Uterus (tissue), 4 donors: ENCODE results near the gene SELENOK. TPM values are rescaled to one million over a fixed set of nuclear protein-coding genes. Genes with fewer than 3 reads are reported as not detected.

Experiments used
- DNase-seq, 2 donors: peaks; one replicate each; pipeline ENCODE4 v3.0.0-alpha.2; 2019 to 2020
- H3K27ac ChIP-seq, 2 donors: fragments of 200-600 bp; sonication (generic); 1 replicate in 1 of 2; 2 replicates in 1 of 2; pipeline ENCODE4 v1.5.1; 2016 to 2018
- H3K27me3 ChIP-seq, 2 donors: fragments of 200-600 bp; sonication (generic); one replicate each; pipeline ENCODE4 v1.5.1; 2018 to 2019; ENCODE audit warnings: control low read depth in 1 of 2
- H3K36me3 ChIP-seq, 2 donors: fragments of 200-600 bp; sonication (generic); one replicate each; pipeline ENCODE4 v1.5.1; 2019; ENCODE audit warnings: control low read depth in 1 of 2
- H3K4me1 ChIP-seq, 2 donors: fragments of 200-600 bp; sonication (generic); one replicate each; pipeline ENCODE4 v1.5.1; 2018 to 2019; ENCODE audit warnings: control low read depth in 1 of 2
- H3K4me3 ChIP-seq, 2 donors: fragments of 200-600 bp; sonication (generic); 1 replicate in 1 of 2; 2 replicates in 1 of 2; pipeline ENCODE4 v1.5.1; 2018 to 2019; ENCODE audit warnings: mild to moderate bottlenecking in 1 of 2
- H3K9me3 ChIP-seq, 2 donors: fragments of 200-600 bp; sonication (generic); one replicate each; pipeline ENCODE4 v1.5.1; 2019; ENCODE audit warnings: control low read depth in 1 of 2
- POLR2A ChIP-seq, 2 donors: fragments of 450-650 bp; IDR thresholded peaks; one replicate each; pipeline ENCODE4 v1.6.1; 2016; ENCODE audit warnings: antibody characterized with exemption in 2 of 2, mild to moderate bottlenecking in 1 of 2, moderate library complexity in 1 of 2
- intact Hi-C: fragments of 100-400 bp; cut with DNase I; formaldehyde crosslinking; loops from one replicate; pipeline ENCODE4 v1.15.1; 2023; ENCODE audit warnings: low total_unique reads
- total RNA-seq, 4 donors: library from RNA; depleted of rRNA in 3 of 4; stranded (reverse); fragments of >200 nt in 3 of 4; gene quantifications; one replicate each; pipeline versions ENCODE4 v1.1.0 to v1.2.4, GENCODE V29; 2014 to 2023
- TF ChIP-seq, protein P1 (sequence below), 4 experiments: fragments of 200-600 bp in 2 of 4; fragments of 450-650 bp in 2 of 4; sonication (generic) in 2 of 4; IDR thresholded peaks; one replicate each; pipeline ENCODE4 v1.5.1; 2016 to 2019; ENCODE audit warnings: antibody characterized with exemption in 4 of 4, mild to moderate bottlenecking in 2 of 4, moderate library complexity in 1 of 4
- donor health status: DM: yes; HTN: yes; CAD: no.

Gene SELENOK
- total RNA-seq, 4 donors from 2014 or later: 15.3 to 132 (median 54.0) TPM

DNA sequence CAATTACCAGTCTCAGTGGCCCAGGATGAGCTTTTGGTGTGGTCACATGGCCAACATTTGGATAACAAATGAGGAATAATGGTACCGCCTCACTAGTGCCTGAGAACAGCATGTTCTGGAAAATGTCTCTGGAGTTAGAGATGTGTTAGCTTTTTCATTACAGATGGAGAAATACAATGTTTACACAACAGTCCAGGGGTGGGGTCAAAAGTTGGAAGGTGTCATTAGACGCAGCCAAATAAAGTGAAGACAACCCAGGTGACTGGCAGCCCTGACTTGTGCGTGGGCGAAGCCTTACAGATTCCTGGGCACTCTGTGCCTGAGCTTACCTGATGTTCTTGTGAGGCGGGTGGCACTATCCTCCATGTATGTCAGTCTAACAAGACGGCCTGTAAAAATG, 32.5 kb downstream of the SELENOK start:
- no peak overlapping the region for H3K27ac ChIP-seq
- H3K36me3 ChIP-seq: no peaks in the 10 kb centered on the region
- intact Hi-C loops: no loop called here

DNA sequence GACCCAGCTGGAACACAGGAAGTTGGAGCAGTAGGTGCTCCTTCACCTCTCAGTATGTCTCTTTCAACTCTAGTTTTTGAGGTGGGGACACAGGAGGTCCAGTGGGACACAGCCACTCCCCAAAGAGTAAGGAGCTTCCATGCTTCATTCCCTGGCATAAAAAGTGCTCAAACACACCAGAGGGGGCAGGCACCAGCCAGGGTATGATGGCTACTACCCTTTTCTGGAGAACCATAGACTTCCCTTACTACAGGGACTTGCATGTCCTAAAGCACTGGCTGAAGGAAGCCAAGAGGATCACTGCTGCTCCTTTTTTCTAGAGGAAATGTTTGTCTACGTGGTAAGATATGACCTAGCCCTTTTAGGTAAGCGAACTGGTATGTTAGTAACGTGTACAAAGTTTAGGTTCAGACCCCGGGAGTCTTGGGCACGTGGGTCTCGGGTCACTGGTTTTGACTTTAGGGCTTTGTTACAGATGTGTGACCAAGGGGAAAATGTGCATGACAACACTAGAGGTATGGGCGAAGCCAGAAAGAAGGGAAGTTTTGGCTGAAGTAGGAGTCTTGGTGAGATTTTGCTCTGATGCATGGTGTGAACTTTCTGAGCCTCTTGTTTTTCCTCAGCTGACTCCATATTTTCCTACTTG, 33.4 kb downstream of the SELENOK start:
- H3K4me3 ChIP-seq: no peak overlapping the region
- intact Hi-C loops: no loop called here
- no peak overlapping the region for H3K27ac ChIP-seq
- H3K4me1 ChIP-seq: no peaks in the 10 kb centered on the region
- no peak for TF ChIP-seq POLR2A (IDR thresholded peaks at IDR 0.05)
- TF ChIP-seq, protein P1, sequence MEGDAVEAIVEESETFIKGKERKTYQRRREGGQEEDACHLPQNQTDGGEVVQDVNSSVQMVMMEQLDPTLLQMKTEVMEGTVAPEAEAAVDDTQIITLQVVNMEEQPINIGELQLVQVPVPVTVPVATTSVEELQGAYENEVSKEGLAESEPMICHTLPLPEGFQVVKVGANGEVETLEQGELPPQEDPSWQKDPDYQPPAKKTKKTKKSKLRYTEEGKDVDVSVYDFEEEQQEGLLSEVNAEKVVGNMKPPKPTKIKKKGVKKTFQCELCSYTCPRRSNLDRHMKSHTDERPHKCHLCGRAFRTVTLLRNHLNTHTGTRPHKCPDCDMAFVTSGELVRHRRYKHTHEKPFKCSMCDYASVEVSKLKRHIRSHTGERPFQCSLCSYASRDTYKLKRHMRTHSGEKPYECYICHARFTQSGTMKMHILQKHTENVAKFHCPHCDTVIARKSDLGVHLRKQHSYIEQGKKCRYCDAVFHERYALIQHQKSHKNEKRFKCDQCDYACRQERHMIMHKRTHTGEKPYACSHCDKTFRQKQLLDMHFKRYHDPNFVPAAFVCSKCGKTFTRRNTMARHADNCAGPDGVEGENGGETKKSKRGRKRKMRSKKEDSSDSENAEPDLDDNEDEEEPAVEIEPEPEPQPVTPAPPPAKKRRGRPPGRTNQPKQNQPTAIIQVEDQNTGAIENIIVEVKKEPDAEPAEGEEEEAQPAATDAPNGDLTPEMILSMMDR (IDR thresholded peaks at IDR 0.05): no peak
- H3K27me3 ChIP-seq: no peaks in the 10 kb centered on the region
- no peak for DNase-seq
- H3K36me3 ChIP-seq: no peaks in the 10 kb centered on the region
- H3K9me3 ChIP-seq: no peaks in the 10 kb centered on the region

More for the DNA sequence above, 32.5 kb downstream of the SELENOK start:
- DNase-seq: no peak
- no peak for TF ChIP-seq POLR2A (IDR thresholded peaks at IDR 0.05)
- H3K27me3 ChIP-seq: no peaks in the 10 kb centered on the region
- no peak overlapping the region for H3K4me3 ChIP-seq
- no peaks in the 10 kb centered on the region for H3K4me1 ChIP-seq
- H3K9me3 ChIP-seq: no peaks in the 10 kb centered on the region

DNA sequence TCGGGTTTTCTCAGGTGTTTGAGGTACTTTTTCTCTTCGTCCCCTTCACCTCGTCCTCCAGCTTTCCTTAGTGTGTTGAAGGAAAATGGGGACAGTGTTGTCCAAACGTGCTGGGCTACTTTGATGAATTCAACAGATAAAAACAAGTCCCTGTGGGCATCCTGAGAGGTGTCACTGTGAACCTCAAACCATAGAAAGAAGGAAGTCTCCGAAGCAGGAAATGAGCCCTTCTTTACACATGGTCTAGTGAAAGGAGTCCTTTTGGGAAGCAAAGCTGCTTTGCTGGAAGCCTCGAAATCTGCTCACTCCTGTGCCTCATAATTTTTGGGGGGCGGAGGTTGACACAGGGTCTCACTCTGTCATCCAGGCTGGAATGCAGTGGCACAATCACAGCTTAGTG, 34.7 kb downstream of the SELENOK start:
- intact Hi-C loops: no loop called here
- no peak overlapping the region for H3K4me3 ChIP-seq
- no peaks in the 10 kb centered on the region for H3K4me1 ChIP-seq
- no peak overlapping the region for H3K27ac ChIP-seq
- DNase-seq: no peak
- H3K27me3 ChIP-seq: no peaks in the 10 kb centered on the region
- no peaks in the 10 kb centered on the region for H3K36me3 ChIP-seq
- H3K9me3 ChIP-seq: no peaks in the 10 kb centered on the region
- TF ChIP-seq POLR2A (IDR thresholded peaks at IDR 0.05): no peak

DNA sequence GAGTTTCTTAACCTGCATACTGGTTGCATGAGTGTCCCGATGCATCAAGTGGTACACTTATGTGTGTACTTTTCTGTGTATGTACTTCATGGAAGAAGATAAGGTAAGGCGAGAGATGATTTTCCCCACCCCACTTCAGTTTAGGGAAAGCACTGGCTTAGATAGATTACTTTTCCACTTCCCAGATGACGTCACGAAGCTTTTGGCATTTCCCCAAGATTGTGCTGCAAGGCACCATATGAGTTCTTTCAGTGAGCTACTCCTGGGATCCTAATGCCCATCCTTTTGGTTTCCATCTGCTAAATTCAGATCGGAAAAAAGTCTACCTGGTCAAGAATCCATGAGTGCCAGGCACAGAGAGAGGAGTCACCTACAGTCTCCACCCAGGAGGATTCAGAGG, 40.8 kb downstream of the SELENOK start:
- Histone ChIP-seq H3K27me3 (no peaks in the 10 kb centered on the region), H3K36me3 (no peaks in the 10 kb centered on the region), H3K4me3 (no peak overlapping the region), H3K27ac (no peak overlapping the region), H3K9me3 (no peaks in the 10 kb centered on the region), H3K4me1 (no peaks in the 10 kb centered on the region)
- TF ChIP-seq, protein P1 (IDR thresholded peaks at IDR 0.05): no peak
- no peak for TF ChIP-seq POLR2A (IDR thresholded peaks at IDR 0.05)
- DNase-seq: peak; percentile 38 to 41
- intact Hi-C loops: no loop called here

DNA sequence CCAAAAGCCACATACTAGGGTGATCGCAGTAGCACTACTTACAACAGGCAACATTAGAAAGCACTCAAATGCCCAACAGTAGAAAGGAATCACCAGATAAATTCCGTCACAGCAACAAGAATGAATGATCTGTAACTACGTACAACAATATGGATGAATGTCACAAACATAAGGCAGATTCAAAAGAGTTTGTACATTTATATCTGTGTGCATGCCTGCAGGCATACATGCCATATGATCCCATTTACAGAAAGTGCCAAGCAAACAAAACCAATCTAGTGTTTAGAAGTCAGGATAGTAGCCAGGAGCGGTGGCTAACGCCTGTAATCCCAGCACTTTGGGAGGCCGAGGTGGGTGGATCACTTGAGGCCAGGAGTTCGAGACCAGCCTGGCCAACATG, 41.7 kb downstream of the SELENOK start:
- Histone ChIP-seq H3K9me3 (no peaks in the 10 kb centered on the region), H3K27me3 (no peaks in the 10 kb centered on the region), H3K36me3 (no peaks in the 10 kb centered on the region), H3K4me3 (no peak overlapping the region), H3K27ac (no peak overlapping the region), H3K4me1 (no peaks in the 10 kb centered on the region)
- TF ChIP-seq POLR2A (IDR thresholded peaks at IDR 0.05): no peak
- TF ChIP-seq, protein P1 (IDR thresholded peaks at IDR 0.05): no peak
- intact Hi-C loops: no loop called here
- no peak for DNase-seq

DNA sequence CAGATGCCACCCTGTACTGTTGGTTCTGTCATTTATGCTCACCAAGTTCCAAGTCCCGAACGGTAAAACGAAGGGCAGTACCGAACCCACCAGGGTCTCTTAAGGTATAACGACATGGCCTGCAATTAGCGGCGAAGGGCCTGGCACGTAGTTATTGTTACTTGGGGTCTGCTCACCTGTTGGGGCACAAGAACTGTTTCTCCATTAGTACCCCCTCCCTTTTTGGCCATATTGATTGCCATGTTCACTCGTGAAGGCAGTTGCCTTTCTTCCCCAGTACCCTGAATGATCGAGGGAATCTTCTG, 44.9 kb downstream of the SELENOK start:
- H3K27me3 ChIP-seq: no peaks in the 10 kb centered on the region
- intact Hi-C loops: no loop called here
- peak overlapping the region in 1 of 2 donors; percentile 87 for H3K27ac ChIP-seq
- H3K4me3 ChIP-seq: peak overlapping the region; percentile 24 to 71
- no peaks in the 10 kb centered on the region for H3K9me3 ChIP-seq
- H3K36me3 ChIP-seq: no peaks in the 10 kb centered on the region
- DNase-seq: no peak
- TF ChIP-seq, protein P1 (IDR thresholded peaks at IDR 0.05): no peak
- TF ChIP-seq POLR2A (IDR thresholded peaks at IDR 0.05): no peak
- H3K4me1 ChIP-seq: peaks cover 0 to 3% of the 10 kb centered on the region in 2 donors
